H1 (cell line): ENCODE data around the gene AOAH. TPM values are rescaled to one million over a fixed set of nuclear protein-coding genes. Genes with fewer than 3 reads are reported as not detected.

Experiments used
- CHD7 ChIP-seq: fragments of 300-600 bp; sonication (generic); IDR thresholded peaks from 2 replicates; pipeline ENCODE4 v1.7.1; 2012; ENCODE audit warnings: low read length, moderate library complexity, mild to moderate bottlenecking, inconsistent platforms; ENCODE audit not compliant: insufficient replicate concordance
- KDM5A ChIP-seq: fragments of 200-600 bp; IDR thresholded peaks from 2 replicates; pipeline ENCODE4 v1.7.1; 2012; ENCODE audit warnings: mild to moderate bottlenecking, low read length, inconsistent platforms, mixed read lengths
- POU5F1 ChIP-seq: IDR thresholded peaks from 2 replicates; pipeline ENCODE4 v1.6.1; 2011; ENCODE audit warnings: low read depth, mild to moderate bottlenecking, low read length, moderate library complexity
- RNF2 ChIP-seq: fragments of 200-900, 300-1000 bp; sonication (generic); IDR thresholded peaks from 2 replicates; pipeline ENCODE4 v1.7.1; 2016; ENCODE audit warnings: borderline replicate concordance, low read depth, mild to moderate bottlenecking, antibody characterized with exemption, low read length; ENCODE audit not compliant: poor library complexity, severe bottlenecking; ENCODE audit errors: missing control alignments
- USF2 ChIP-seq: IDR thresholded peaks from 2 replicates; pipeline ENCODE4 v1.6.1; 2011; ENCODE audit warnings: low read length, improper control_type of control experiment
- polyA plus RNA-seq, 7 experiments: library from polyadenylated mRNA; depleted of rRNA in 3 of 7; stranded (reverse) in 5 of 7; unstranded in 2 of 7; fragments of >200 nt in 5 of 7; fragments of 200-250 nt in 2 of 7; gene quantifications; 1 replicate in 5 of 7; 2 replicates in 1 of 7; 4 replicates in 1 of 7; pipeline versions ENCODE4 v1.2.1 to v1.2.3, GENCODE V29; 2011 to 2013; ENCODE audit warnings: missing spikeins in 2 of 7, mixed read lengths in 2 of 7
- total RNA-seq: library from RNA; stranded (reverse); fragmentation: NEBNext Ultra II Directional; extraction: Animal tissue kit (Norgen Biotek cat#: 25700); gene quantifications from 2 replicates; pipeline ENCODE4 v1.2.1, GENCODE V29; 2021

AOAH gene
- total and polyA plus RNA-seq, 2 of the 8 experiments (the other 6 are each of a cell fraction or from before 2014, with no cell fraction given) = 0.08 TPM; not detected in 1

GRCh38 chr7:36547416-36547815, 176.9 kb downstream of the AOAH start (continued):
- TF ChIP-seq CHD7 (no peak), KDM5A (no peak), USF2 (no peak), POU5F1 (no peak), RNF2 (no peak)
